IMR-90 (cell line): ENCODE data around the gene STX11. TPM values are rescaled to one million over a fixed set of nuclear protein-coding genes. Genes with fewer than 3 reads are reported as not detected.
"Not testable (repeated sequence)": the region's sequence is repeated elsewhere in the genome, so short reads cannot be mapped to it uniquely, and the experiment has no call there.

Experiments
- ATAC-seq: fragments of 200-7000 bp; cut with Tn5 transposase; 2 replicates; pipeline ENCODE4 v1.9.1; 2020; ENCODE audit warnings: low read depth, mild to moderate bottlenecking, moderate library complexity
- BruUV-seq: library from RNA; stranded (reverse); fragments of 400-500 nt; replicated peaks from 2 replicates; lab custom pipeline; 2021; lab: Mats Ljungman, UMichigan
- CTCF ChIA-PET: fragments of 300-600 bp; formaldehyde crosslinking; extraction: SDS; loops from one replicate; lab custom pipeline; 2021; ENCODE audit warnings: antibody characterized with exemption; lab: Yijun Ruan, JAX
- POLR2A ChIA-PET: fragments of 300-600 bp; sonication (Branson Sonifier 250); formaldehyde crosslinking; loops from one replicate; lab custom pipeline; 2022; ENCODE audit warnings: antibody characterized with exemption; ENCODE audit not compliant: unreplicated experiment; lab: Charles Lee
- DNase-seq: peaks from one replicate; pipeline ENCODE4 v3.0.0; 2013
- H2AFZ ChIP-seq: replicated peaks from 2 replicates; pipeline ENCODE3; 2013; ENCODE audit warnings: low read length, mild to moderate bottlenecking; ENCODE audit not compliant: poor library complexity
- H2AK5ac ChIP-seq: 2 replicates; pipeline ENCODE4 v1.6.1; 2013; ENCODE audit warnings: low read depth, low read length, inconsistent platforms
- H2AK9ac ChIP-seq: replicated peaks from 2 replicates; pipeline ENCODE3; 2013; ENCODE audit warnings: mild to moderate bottlenecking, low read depth, low read length, moderate library complexity; ENCODE audit not compliant: poor library complexity
- H2BK120ac ChIP-seq: 2 replicates; pipeline ENCODE4 v1.6.1; 2013; ENCODE audit warnings: low read depth, low read length, inconsistent platforms
- H2BK15ac ChIP-seq: 3 replicates; pipeline ENCODE4 v1.6.1; 2013; ENCODE audit warnings: low read depth, low read length, inconsistent platforms
- H2BK20ac ChIP-seq: 2 replicates; pipeline ENCODE4 v1.6.1; 2013; ENCODE audit warnings: low read depth, mild to moderate bottlenecking, inconsistent platforms, low read length, moderate library complexity
- H2BK5ac ChIP-seq: 2 replicates; pipeline ENCODE4 v1.6.1; 2013; ENCODE audit warnings: mild to moderate bottlenecking, low read depth, low read length, inconsistent platforms; ENCODE audit not compliant: poor library complexity, severe bottlenecking
- H3K14ac ChIP-seq: replicated peaks from 2 replicates; pipeline ENCODE4 v1.6.1; 2013; ENCODE audit warnings: low read depth, low read length, inconsistent platforms
- H3K18ac ChIP-seq: 2 replicates; pipeline ENCODE4 v1.6.1; 2013; ENCODE audit warnings: low read depth, low read length, control low read depth
- H3K23ac ChIP-seq: 2 replicates; pipeline ENCODE4 v1.6.1; 2013; ENCODE audit warnings: low read depth, low read length, inconsistent platforms
- H3K27ac ChIP-seq: 2 replicates; pipeline ENCODE4 v1.5.1; 2013; ENCODE audit warnings: mild to moderate bottlenecking, control low read depth, low read length; ENCODE audit not compliant: insufficient read depth
- H3K27me3 ChIP-seq: 2 replicates; pipeline ENCODE4 v1.6.1; 2013; ENCODE audit warnings: low read length; ENCODE audit not compliant: control insufficient read depth, insufficient read depth
- H3K36me3 ChIP-seq: 2 replicates; pipeline ENCODE4 v1.6.1; 2013; ENCODE audit warnings: low read length, mixed read lengths; ENCODE audit not compliant: control insufficient read depth, insufficient read depth
- H3K4ac ChIP-seq: 2 replicates; pipeline ENCODE4 v1.6.1; 2013; ENCODE audit warnings: low read depth, low read length, inconsistent platforms
- H3K4me1 ChIP-seq: 2 replicates; pipeline ENCODE4 v1.6.1; 2013; ENCODE audit warnings: low read length, mixed read lengths; ENCODE audit not compliant: control insufficient read depth, insufficient read depth
- H3K4me2 ChIP-seq: 2 replicates; pipeline ENCODE4 v1.6.1; 2013; ENCODE audit warnings: low read depth, mild to moderate bottlenecking, control low read depth, low read length, moderate library complexity
- H3K4me3 ChIP-seq: 2 replicates; pipeline ENCODE4 v1.5.1; 2013; ENCODE audit warnings: low read depth, mild to moderate bottlenecking, control low read depth, low read length, moderate library complexity; ENCODE audit not compliant: insufficient read depth
- H3K56ac ChIP-seq: 2 replicates; pipeline ENCODE4 v1.6.1; 2013; ENCODE audit warnings: low read length, inconsistent platforms; ENCODE audit not compliant: insufficient read depth; ENCODE audit errors: extremely low read depth
- H3K79me1 ChIP-seq, 2 experiments: 2 replicates each; pipeline ENCODE4 v1.6.1; 2013; ENCODE audit warnings: low read length in 2 of 2, inconsistent platforms in 1 of 2, low read depth in 1 of 2
- H3K9ac ChIP-seq: 2 replicates; pipeline ENCODE4 v1.6.1; 2013; ENCODE audit warnings: low read depth, low read length, control low read depth
- H3K9me1 ChIP-seq: 2 replicates; pipeline ENCODE4 v1.6.1; 2013; ENCODE audit warnings: low read length, inconsistent platforms; ENCODE audit not compliant: insufficient read depth
- H3K9me3 ChIP-seq: 2 replicates; pipeline ENCODE4 v1.6.1; 2013; ENCODE audit warnings: low read length; ENCODE audit not compliant: control insufficient read depth, insufficient read depth
- H4K20me1 ChIP-seq: 2 replicates; pipeline ENCODE4 v1.6.1; 2013; ENCODE audit warnings: low read length, inconsistent platforms; ENCODE audit not compliant: insufficient read depth
- H4K5ac ChIP-seq: 2 replicates; pipeline ENCODE4 v1.6.1; 2013; ENCODE audit warnings: mild to moderate bottlenecking, low read depth, low read length, control low read depth
- H4K8ac ChIP-seq, 2 experiments: 2 replicates each; pipeline ENCODE4 v1.6.1; 2013; ENCODE audit warnings: low read depth in 2 of 2, low read length in 2 of 2, control low read depth in 1 of 2, inconsistent platforms in 1 of 2
- H4K91ac ChIP-seq: 2 replicates; pipeline ENCODE4 v1.6.1; 2013; ENCODE audit warnings: low read depth, low read length, inconsistent platforms; ENCODE audit not compliant: insufficient read depth
- WGBS, 2 experiments: methylation state at CpG; one replicate each; pipeline versions ENCODE4 v1.1.5 to v1.1.7; 2013; ENCODE audit warnings: missing lambda C conversion rate in 2 of 2; ENCODE audit not compliant: insufficient read length in 1 of 2; ENCODE audit errors: extremely low coverage in 2 of 2; 5-methylcytosine and 5-hydroxymethylcytosine counted together
- dilution Hi-C: fragments of 300-500 bp; cut with HindIII; formaldehyde crosslinking; loops from one replicate; pipeline ENCODE4 v1.14.3; 2018; ENCODE audit warnings: low sequenced_read_pairs; ENCODE audit not compliant: unreplicated experiment
- in situ Hi-C: fragments of 300-500 bp; cut with MboI; formaldehyde crosslinking; loops from 3 replicates; pipeline ENCODE4 v1.14.3; 2019; ENCODE audit warnings: low sequenced_read_pairs, inconsistent platforms, mixed read lengths
- intact Hi-C: fragments of 100-400 bp; cut with micrococcal nuclease; formaldehyde crosslinking; loops from 2 replicates; pipeline ENCODE4 v1.10.0; 2022
- polyA plus RNA-seq, 3 experiments: library from polyadenylated mRNA; depleted of rRNA; stranded (reverse); fragments of >200 nt; gene quantifications; 2 replicates each; pipeline ENCODE4 v1.2.3, GENCODE V29; 2012; ENCODE audit warnings: low replicate concordance in 1 of 3
- total RNA-seq: library from RNA; depleted of rRNA; stranded (reverse); fragments of >200 nt; gene quantifications from 2 replicates; pipeline ENCODE4 v1.2.3, GENCODE V29; 2012

STX11 gene
- total and polyA plus RNA-seq, 2 of the 4 experiments (the other 2 are of a cell fraction): 0.54 to 0.68 TPM

DNA sequence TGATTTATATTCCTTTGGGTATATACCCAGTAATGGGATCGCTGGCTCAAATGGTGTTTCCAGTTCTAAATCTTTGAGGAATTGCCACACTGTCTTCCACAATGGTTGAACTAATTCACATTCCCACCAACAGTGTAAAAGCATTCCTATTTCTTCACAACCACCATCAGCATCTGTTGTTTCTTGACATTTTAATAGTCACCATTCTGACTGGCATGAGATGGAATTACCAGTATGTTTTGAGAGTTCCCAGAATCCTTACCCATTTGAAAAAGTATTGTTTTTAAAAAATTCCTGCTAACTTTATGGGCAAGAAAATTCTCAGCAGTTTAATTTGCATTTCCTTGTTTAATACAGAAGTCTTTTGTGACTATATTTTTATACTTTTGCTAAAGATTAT, 33.9 kb downstream of the STX11 start:
- ATAC-seq, in situ Hi-C loops, H3K4me2 ChIP-seq: not testable (repeated sequence)

More for the DNA sequence above, 33.9 kb downstream of the STX11 start:
- H2AK5ac ChIP-seq, H3K27ac ChIP-seq, H3K79me1 ChIP-seq, H4K20me1 ChIP-seq, H3K4me3 ChIP-seq, DNase-seq, CTCF ChIA-PET, H2BK5ac ChIP-seq, H4K91ac ChIP-seq, H4K8ac ChIP-seq, H3K4me1 ChIP-seq, H3K23ac ChIP-seq, H3K56ac ChIP-seq, H3K18ac ChIP-seq, H2BK15ac ChIP-seq, H3K9me3 ChIP-seq, H3K14ac ChIP-seq, H3K27me3 ChIP-seq, dilution Hi-C loops, H2BK20ac ChIP-seq, H2AK9ac ChIP-seq, H3K4ac ChIP-seq, intact Hi-C loops, POLR2A ChIA-PET, H3K9me1 ChIP-seq, H3K9ac ChIP-seq, H4K5ac ChIP-seq, H2AFZ ChIP-seq, H2BK120ac ChIP-seq, BruUV-seq, H3K36me3 ChIP-seq: not testable (repeated sequence)
- no CpG with 5 or more reads among the region's 1 CpG for WGBS, 2 experiments
